NCI-H748 (cell line): ENCODE measurements around the gene SESN3.
A peak's percentile ranks its signal among the peaks of the same experiment; 100 is the strongest.
"Not testable (repeated sequence)": the region's sequence is repeated elsewhere in the genome, so short reads cannot be mapped to it uniquely, and the experiment has no call there.

Source experiments
- DNase-seq: peaks from one replicate; lab custom pipeline; 2025; ENCODE audit not compliant: unreplicated experiment; lab: John Stamatoyannopoulos, UW

Gene SESN3

GRCh38 chr11:95222817-95223216 is 8.2 kb downstream of the SESN3 start:
- DNase-seq = no peak

- DNase-seq = no peak
Measured at GRCh38 chr11:95219599-95219998, 11.4 kb downstream of the SESN3 start.

GRCh38 chr11:95218149-95218548 is 12.9 kb downstream of the SESN3 start:
- DNase-seq = no peak

- DNase-seq = no peak
Measured at GRCh38 chr11:95212609-95213008, 18.4 kb downstream of the SESN3 start.

- DNase-seq = not testable (repeated sequence)
Measured at GRCh38 chr11:95209535-95209934, 21.5 kb downstream of the SESN3 start.

GRCh38 chr11:95200781-95201457 is 30.1 kb downstream of the SESN3 start:
- DNase-seq = no peak

GRCh38 chr11:95195831-95196230 is 35.2 kb downstream of the SESN3 start:
- no peak for DNase-seq

- DNase-seq = no peak
Measured at GRCh38 chr11:95193541-95193940, 37.5 kb downstream of the SESN3 start.

GRCh38 chr11:95192717-95193116 is 38.3 kb downstream of the SESN3 start:
- DNase-seq = no peak

- DNase-seq = no peak
Measured at GRCh38 chr11:95187723-95188122, 43.3 kb downstream of the SESN3 start.

GRCh38 chr11:95182397-95182796 is 48.6 kb downstream of the SESN3 start:
- no peak for DNase-seq

- no peak for DNase-seq
Measured at GRCh38 chr11:95175818-95176380, 55.1 kb downstream of the SESN3 start.

- no peak for DNase-seq
Measured at GRCh38 chr11:95170294-95170693, 60.7 kb downstream of the SESN3 start.

- no peak for DNase-seq
Measured at GRCh38 chr11:95166781-95167180, 64.2 kb downstream of the SESN3 start.

- DNase-seq = no peak
Measured at GRCh38 chr11:95165638-95166037, 65.4 kb downstream of the SESN3 start.

- no peak for DNase-seq
Measured at GRCh38 chr11:95163106-95163505, 67.9 kb downstream of the SESN3 start.

GRCh38 chr11:95161248-95161647 is 69.8 kb downstream of the SESN3 start:
- DNase-seq = no peak

- no peak for DNase-seq
Measured at GRCh38 chr11:95157824-95158223, 73.2 kb downstream of the SESN3 start.

- no peak for DNase-seq
Measured at GRCh38 chr11:95156916-95157541, 74.0 kb downstream of the SESN3 start.

- no peak for DNase-seq
Measured at GRCh38 chr11:95156133-95156721, 74.8 kb downstream of the SESN3 start.

- no peak for DNase-seq
Measured at GRCh38 chr11:95155385-95155784, 75.6 kb downstream of the SESN3 start.

GRCh38 chr11:95154514-95154913 is 76.5 kb downstream of the SESN3 start:
- DNase-seq = peak; percentile 61
